Heart right ventricle (tissue), 16 donors: ENCODE results near the gene IGFBP7. TPM values are rescaled to one million over a fixed set of nuclear protein-coding genes. Genes with fewer than 3 reads are reported as not detected.

Experiments
- ATAC-seq, 8 donors: fragments of 200-7000 bp; cut with Tn5 transposase; one replicate each; pipeline ENCODE4 v1.9.1; 2020; ENCODE audit warnings: mild to moderate bottlenecking in 8 of 8, moderate library complexity in 8 of 8, moderate number of reproducible peaks in 1 of 8
- DNase-seq, 2 donors: peaks; one replicate each; pipeline ENCODE4 v3.0.0-alpha.2; 2020
- H3K27ac ChIP-seq, 10 donors: fragments of 200-600 bp; sonication (generic) in 2 of 10; one replicate each; pipeline versions ENCODE4 v1.5.0 to v1.8.0; 2020 to 2022; ENCODE audit warnings: mild to moderate bottlenecking in 3 of 10
- H3K27me3 ChIP-seq, 7 donors: fragments of 200-600 bp; one replicate each; pipeline ENCODE4 v1.8.0; 2021 to 2022; ENCODE audit warnings: mild to moderate bottlenecking in 2 of 7
- H3K36me3 ChIP-seq, 9 donors: fragments of 200-600 bp; sonication (generic) in 1 of 9; one replicate each; pipeline versions ENCODE4 v1.5.0 to v1.8.0; 2020 to 2022; ENCODE audit warnings: mild to moderate bottlenecking in 2 of 9
- H3K4me1 ChIP-seq, 9 donors: fragments of 200-600 bp; sonication (generic) in 1 of 9; one replicate each; pipeline versions ENCODE4 v1.5.0 to v1.8.0; 2020 to 2022; ENCODE audit warnings: mild to moderate bottlenecking in 4 of 9
- H3K4me3 ChIP-seq, 10 donors: fragments of 200-600 bp; sonication (generic) in 2 of 10; one replicate each; pipeline versions ENCODE4 v1.5.0 to v1.8.0; 2020 to 2022; ENCODE audit warnings: mild to moderate bottlenecking in 7 of 10, moderate library complexity in 2 of 10
- H3K9me3 ChIP-seq, 11 donors: fragments of 200-600 bp in 10 of 11; sonication (generic) in 2 of 11; one replicate each; pipeline versions ENCODE4 v1.5.0 to v1.8.0; 2013 to 2022; ENCODE audit warnings: mild to moderate bottlenecking in 2 of 11, control low read depth in 1 of 11, moderate library complexity in 1 of 11
- WGBS, 2 donors: extraction: QIAGEN DNeasy Blood & Tissue Kit; methylation state at CpG; one replicate each; pipeline ENCODE4 v1.1.7; 2013; ENCODE audit warnings: inconsistent platforms in 1 of 2; 5-methylcytosine and 5-hydroxymethylcytosine counted together
- intact Hi-C, 10 donors: fragments of 100-400 bp; cut with DNase I; formaldehyde crosslinking; loops; one replicate each; pipeline versions ENCODE4 v1.11.1 to v1.14.2; 2022
- polyA plus RNA-seq, 2 donors: library from polyadenylated mRNA; stranded (reverse); fragments of 200-250 nt; gene quantifications; one replicate each; pipeline ENCODE4 v1.2.3, GENCODE V29; 2013
- total RNA-seq, 10 donors: library from RNA; stranded (reverse); fragmentation: NEBNext Ultra II Directional in 3 of 10; extraction: Animal tissue kit (Norgen Biotek cat#: 25700) in 3 of 10; gene quantifications; one replicate each; pipeline versions ENCODE4 v1.2.1 to v1.2.4, GENCODE V29; 2021 to 2023
- TF ChIP-seq, protein P1 (sequence below), 9 donors: fragments of 200-600 bp; sonication (generic) in 2 of 9; IDR thresholded peaks; one replicate each; pipeline versions ENCODE4 v1.5.0 to v1.8.0; 2021 to 2022; ENCODE audit warnings: antibody characterized with exemption in 9 of 9, mild to moderate bottlenecking in 5 of 9, moderate library complexity in 1 of 9
- donor health status: Arrhythmogenic right ventricular cardiomyopathy.
- donor health status: ischemic (EF 13 %, LVEDD 7.1; RV severe dilation, severe dysfunction).
- donor health status: healthy with polysubstance abuse.
- donor health status: DM: no; HTN: yes; CAD: no.
- donor health status: DM: no; HTN: no; CAD: no.
- donor health status: ischemic (EF 25% LVEDD 6.9; RV normal size, moderate dysfunction).
- donor health status: ischemic (EF 25% LVEDD 5.7; RV mildly dilated, moderate dysfunction).
- donor health status: healthy.
- donor health status: DM: yes; HTN: yes; CAD: no.
- donor health status: Ischemic cardiomyopathy.
- donor health status: ischemic (EF 35%, LVEDD 5.7; RV mildly dilated, moderate dysfunction).
- donor health status: nonischemic (EF 11% LVEDD 7.7; RV severe dilation, severe dysfunction).
- donor health status: DM: yes; HTN: yes; CAD: no.
- donor health status: PGD.
- donor health status: ischemic (EF 29% LVEDD 5.4; RV normal size, mild dysfunction).
- donor health status: nonischemic (EF 23%, LVEDD 6.1; RV moderate dilation, normal function).

The IGFBP7 gene
- total and polyA plus RNA-seq, 12 donors: 498 to 1,251 (median 626) TPM

GRCh38 chr4:57144466-57144865 is 34.3 kb upstream of the IGFBP7 start:
- Histone ChIP-seq H3K4me3 (no peak overlapping the region), H3K36me3 (no peaks in the 10 kb centered on the region), H3K9me3 (no peaks in the 10 kb centered on the region), H3K27me3 (no peaks in the 10 kb centered on the region), H3K27ac (no peak overlapping the region), H3K4me1 (peaks cover 0 to 6% (median 0%) of the 10 kb centered on the region in 9 donors)
- TF ChIP-seq, protein P1, sequence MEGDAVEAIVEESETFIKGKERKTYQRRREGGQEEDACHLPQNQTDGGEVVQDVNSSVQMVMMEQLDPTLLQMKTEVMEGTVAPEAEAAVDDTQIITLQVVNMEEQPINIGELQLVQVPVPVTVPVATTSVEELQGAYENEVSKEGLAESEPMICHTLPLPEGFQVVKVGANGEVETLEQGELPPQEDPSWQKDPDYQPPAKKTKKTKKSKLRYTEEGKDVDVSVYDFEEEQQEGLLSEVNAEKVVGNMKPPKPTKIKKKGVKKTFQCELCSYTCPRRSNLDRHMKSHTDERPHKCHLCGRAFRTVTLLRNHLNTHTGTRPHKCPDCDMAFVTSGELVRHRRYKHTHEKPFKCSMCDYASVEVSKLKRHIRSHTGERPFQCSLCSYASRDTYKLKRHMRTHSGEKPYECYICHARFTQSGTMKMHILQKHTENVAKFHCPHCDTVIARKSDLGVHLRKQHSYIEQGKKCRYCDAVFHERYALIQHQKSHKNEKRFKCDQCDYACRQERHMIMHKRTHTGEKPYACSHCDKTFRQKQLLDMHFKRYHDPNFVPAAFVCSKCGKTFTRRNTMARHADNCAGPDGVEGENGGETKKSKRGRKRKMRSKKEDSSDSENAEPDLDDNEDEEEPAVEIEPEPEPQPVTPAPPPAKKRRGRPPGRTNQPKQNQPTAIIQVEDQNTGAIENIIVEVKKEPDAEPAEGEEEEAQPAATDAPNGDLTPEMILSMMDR (IDR thresholded peaks at IDR 0.05): no peak
- WGBS, 2 donors: 92 to 100% methylated on average over 2 of the region's 2 CpGs
- ATAC-seq (no peak), DNase-seq (no peak)
- intact Hi-C loops: no loop called here

GRCh38 chr4:57139783-57140182 is 29.6 kb upstream of the IGFBP7 start:
- H3K27me3 ChIP-seq: no peaks in the 10 kb centered on the region
- H3K4me1 ChIP-seq: peaks cover 0 to 6% (median 0%) of the 10 kb centered on the region in 9 donors
- TF ChIP-seq, protein P1 (IDR thresholded peaks at IDR 0.05): no peak
- no peak overlapping the region for H3K4me3 ChIP-seq
- DNase-seq (no peak), ATAC-seq (no peak)
- H3K9me3 ChIP-seq: no peaks in the 10 kb centered on the region
- intact Hi-C loops: no loop called here
- H3K36me3 ChIP-seq: no peaks in the 10 kb centered on the region
- no peak overlapping the region for H3K27ac ChIP-seq

DNA sequence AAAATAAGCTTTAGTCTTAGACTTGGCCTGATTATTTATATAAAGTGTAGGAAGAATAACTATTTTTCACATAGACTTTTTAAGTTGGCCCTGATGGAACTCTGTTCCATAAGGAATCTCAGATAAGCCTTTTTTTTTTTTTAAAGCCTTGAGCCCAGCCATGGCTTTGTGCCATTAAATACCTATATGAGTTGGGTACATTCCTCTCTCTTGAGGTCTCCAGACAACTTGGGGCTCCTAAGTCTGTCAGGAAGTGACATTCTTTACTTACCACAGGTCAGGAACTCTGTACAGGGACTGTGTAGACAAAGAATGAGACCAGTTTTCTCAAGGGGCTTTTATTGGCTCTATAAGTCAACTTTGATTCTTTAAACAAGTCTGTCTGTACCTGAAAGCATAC is 27.1 kb upstream of the IGFBP7 start:
- Histone ChIP-seq H3K27me3 (no peaks in the 10 kb centered on the region), H3K9me3 (no peaks in the 10 kb centered on the region), H3K4me3 (no peak overlapping the region), H3K27ac (no peak overlapping the region), H3K4me1 (peaks cover 0 to 15% (median 4%) of the 10 kb centered on the region in 9 donors), H3K36me3 (no peaks in the 10 kb centered on the region)
- TF ChIP-seq, protein P1 (IDR thresholded peaks at IDR 0.05): no peak
- intact Hi-C loops: no loop called here
- DNase-seq: no peak
- ATAC-seq: no peak

- DNase-seq: no peak
- intact Hi-C loops: no loop called here
- TF ChIP-seq, protein P1 (IDR thresholded peaks at IDR 0.05): no peak
These were observed 26.1 kb upstream of the IGFBP7 start for GRCh38 chr4:57136281-57136680.

DNA sequence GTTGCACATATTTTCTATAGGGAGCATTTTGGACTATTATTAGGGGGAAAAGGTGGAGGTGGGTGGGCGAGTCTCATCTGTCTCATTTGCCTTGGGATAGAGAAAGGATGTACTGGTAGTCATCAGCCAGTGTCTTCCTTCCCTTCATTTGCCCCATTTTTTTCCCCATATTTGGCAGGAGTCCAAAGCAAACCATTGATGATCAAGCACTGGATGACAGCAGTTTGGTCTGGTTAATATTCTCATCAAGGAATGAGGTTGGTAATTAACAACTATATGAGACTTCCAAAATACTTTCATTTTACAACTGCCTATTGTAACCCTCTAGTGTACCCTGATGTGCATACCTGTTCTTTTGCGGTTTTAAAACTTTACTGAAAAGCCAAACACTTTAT is 22.6 kb upstream of the IGFBP7 start:
- H3K4me1 ChIP-seq: peaks cover 0 to 14% (median 6%) of the 10 kb centered on the region in 9 donors
- ATAC-seq: no peak
- H3K36me3 ChIP-seq: no peaks in the 10 kb centered on the region
- DNase-seq: no peak
- TF ChIP-seq, protein P1 (IDR thresholded peaks at IDR 0.05): no peak
- WGBS, 2 donors: 70 to 89% methylated on average over 2 of the region's 2 CpGs
- H3K27ac ChIP-seq: no peak overlapping the region
- no peak overlapping the region for H3K4me3 ChIP-seq
- no peaks in the 10 kb centered on the region for H3K27me3 ChIP-seq
- intact Hi-C loops: no loop called here
- H3K9me3 ChIP-seq: peaks cover 0 to 3% (median 0%) of the 10 kb centered on the region in 11 donors

More at GRCh38 chr4:57136281-57136680, 26.1 kb upstream of the IGFBP7 start:
- H3K36me3 ChIP-seq: no peaks in the 10 kb centered on the region
- H3K27me3 ChIP-seq: no peaks in the 10 kb centered on the region
- no peak overlapping the region for H3K27ac ChIP-seq
- no peaks in the 10 kb centered on the region for H3K9me3 ChIP-seq
- no peak for ATAC-seq
- H3K4me1 ChIP-seq: peaks cover 0 to 20% (median 6%) of the 10 kb centered on the region in 9 donors
- H3K4me3 ChIP-seq: no peak overlapping the region
